Fibroblast of lung (primary cell): ENCODE data around the gene RIMS1. TPM values are rescaled to one million over a fixed set of nuclear protein-coding genes. Genes with fewer than 3 reads are reported as not detected.

Experiments
- DNase-seq, 2 donors: peaks; one replicate each; pipeline versions ENCODE4 v3.0.0 to v3.0.0-alpha.2; 2010; ENCODE audit warnings: low read depth in 2 of 2
- H2AFZ ChIP-seq: 2 replicates; pipeline ENCODE4 v1.5.1; 2012; ENCODE audit warnings: low read length, control low read depth, inconsistent platforms
- H3K27ac ChIP-seq: 2 replicates; pipeline ENCODE4 v1.5.1; 2011; ENCODE audit warnings: low read length, control low read depth; ENCODE audit not compliant: insufficient read depth
- H3K27me3 ChIP-seq: 2 replicates; pipeline ENCODE4 v1.5.1; 2011; ENCODE audit warnings: mild to moderate bottlenecking, low read length; ENCODE audit not compliant: control insufficient read depth, insufficient read depth
- H3K36me3 ChIP-seq: 2 replicates; pipeline ENCODE4 v1.5.1; 2011; ENCODE audit warnings: low read length; ENCODE audit not compliant: control insufficient read depth, insufficient read depth
- H3K4me1 ChIP-seq: 2 replicates; pipeline ENCODE4 v1.5.1; 2011; ENCODE audit warnings: low read length; ENCODE audit not compliant: control insufficient read depth, insufficient read depth; ENCODE audit errors: extremely low read depth
- H3K4me2 ChIP-seq: 2 replicates; pipeline ENCODE4 v1.5.1; 2011; ENCODE audit warnings: low read length, control low read depth; ENCODE audit not compliant: insufficient read depth; ENCODE audit errors: extremely low read depth
- H3K4me3 ChIP-seq, 4 experiments: fragments of 200-600 bp in 1 of 4; sonication (generic) in 1 of 4; replicated peaks in 1 of 4; 2 replicates each; pipeline ENCODE4 v1.5.1; 2011 to 2016; ENCODE audit warnings: low read length in 4 of 4, low read depth in 3 of 4, mild to moderate bottlenecking in 3 of 4, control low read depth in 2 of 4, inconsistent platforms in 1 of 4, mixed read lengths in 1 of 4; ENCODE audit not compliant: insufficient read depth in 1 of 4; ENCODE audit errors: control extremely low read depth in 1 of 4
- H3K79me2 ChIP-seq: 2 replicates; pipeline ENCODE4 v1.5.1; 2012; ENCODE audit warnings: mild to moderate bottlenecking, low read length, inconsistent platforms; ENCODE audit not compliant: control insufficient read depth, insufficient read depth
- H3K9ac ChIP-seq: 2 replicates; pipeline ENCODE4 v1.5.1; 2011; ENCODE audit warnings: mild to moderate bottlenecking, low read length, control low read depth; ENCODE audit not compliant: insufficient read depth
- H3K9me3 ChIP-seq: 2 replicates; pipeline ENCODE4 v1.5.1; 2012; ENCODE audit warnings: low read depth, low read length; ENCODE audit not compliant: control insufficient read depth, insufficient read depth
- H4K20me1 ChIP-seq: 2 replicates; pipeline ENCODE4 v1.5.1; 2011; ENCODE audit warnings: low read length; ENCODE audit not compliant: control insufficient read depth, insufficient read depth; ENCODE audit errors: extremely low read depth
- EZH2 ChIP-seq: IDR thresholded peaks from 2 replicates; pipeline ENCODE4 v1.5.1; 2012; ENCODE audit warnings: low read length, control low read depth, mild to moderate bottlenecking; ENCODE audit errors: missing control alignments
- polyA plus RNA-seq, 2 donors: library from polyadenylated mRNA; depleted of rRNA in 1 of 2; stranded (reverse) in 1 of 2; unstranded in 1 of 2; fragments of >200 nt; gene quantifications; 2 replicates each; pipeline ENCODE4 v1.2.1, GENCODE V29; 2011 to 2012; ENCODE audit warnings: missing spikeins in 1 of 2
- total RNA-seq: library from RNA; depleted of rRNA; stranded (reverse); fragments of >200 nt; gene quantifications from 2 replicates; pipeline ENCODE4 v1.2.1, GENCODE V29; 2014
- TF ChIP-seq, protein P1 (sequence below), 2 donors: IDR thresholded peaks in 1 of 2; conservative IDR thresholded peaks in 1 of 2; 1 replicate in 1 of 2; 2 replicates in 1 of 2; pipeline ENCODE4 v1.5.1; 2011 to 2012; ENCODE audit warnings: low read length in 2 of 2, control low read depth in 1 of 2, inconsistent platforms in 1 of 2, low read depth in 1 of 2, mild to moderate bottlenecking in 1 of 2

Gene RIMS1
- total and polyA plus RNA-seq, 2 donors (not counting 1 experiment from before 2014, with no cell fraction given): 1.1 to 2.3 TPM

DNA sequence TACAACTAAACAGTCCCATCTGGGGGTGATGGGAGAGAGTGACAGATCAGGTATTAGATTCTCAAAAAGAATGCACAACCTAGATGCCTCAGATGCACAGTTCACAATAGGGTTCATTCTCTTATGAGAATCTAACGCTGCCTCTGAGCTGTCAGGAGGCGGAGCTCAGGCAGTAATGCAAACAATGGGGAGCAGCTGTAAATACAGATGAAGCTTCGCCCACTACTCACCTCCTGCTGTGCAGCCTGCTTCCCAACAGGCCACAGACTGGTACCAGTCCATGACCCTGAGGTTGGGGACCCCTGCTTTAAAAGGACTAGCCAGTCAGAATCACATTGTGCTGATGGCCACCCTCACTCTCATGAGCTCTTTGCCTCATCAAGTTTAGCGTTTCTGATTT is 488.5 kb downstream of the RIMS1 start:
- Histone ChIP-seq H3K27ac (no peak overlapping the region), H2AFZ (no peak overlapping the region), H3K9ac (no peak overlapping the region), H3K36me3 (no peaks in the 10 kb centered on the region), H3K79me2 (no peaks in the 10 kb centered on the region), H3K4me3 (no peak overlapping the region), H4K20me1 (no peaks in the 10 kb centered on the region), H3K4me1 (no peaks in the 10 kb centered on the region), H3K9me3 (no peaks in the 10 kb centered on the region), H3K4me2 (no peak overlapping the region), H3K27me3 (no peaks in the 10 kb centered on the region)
- TF ChIP-seq, protein P1, sequence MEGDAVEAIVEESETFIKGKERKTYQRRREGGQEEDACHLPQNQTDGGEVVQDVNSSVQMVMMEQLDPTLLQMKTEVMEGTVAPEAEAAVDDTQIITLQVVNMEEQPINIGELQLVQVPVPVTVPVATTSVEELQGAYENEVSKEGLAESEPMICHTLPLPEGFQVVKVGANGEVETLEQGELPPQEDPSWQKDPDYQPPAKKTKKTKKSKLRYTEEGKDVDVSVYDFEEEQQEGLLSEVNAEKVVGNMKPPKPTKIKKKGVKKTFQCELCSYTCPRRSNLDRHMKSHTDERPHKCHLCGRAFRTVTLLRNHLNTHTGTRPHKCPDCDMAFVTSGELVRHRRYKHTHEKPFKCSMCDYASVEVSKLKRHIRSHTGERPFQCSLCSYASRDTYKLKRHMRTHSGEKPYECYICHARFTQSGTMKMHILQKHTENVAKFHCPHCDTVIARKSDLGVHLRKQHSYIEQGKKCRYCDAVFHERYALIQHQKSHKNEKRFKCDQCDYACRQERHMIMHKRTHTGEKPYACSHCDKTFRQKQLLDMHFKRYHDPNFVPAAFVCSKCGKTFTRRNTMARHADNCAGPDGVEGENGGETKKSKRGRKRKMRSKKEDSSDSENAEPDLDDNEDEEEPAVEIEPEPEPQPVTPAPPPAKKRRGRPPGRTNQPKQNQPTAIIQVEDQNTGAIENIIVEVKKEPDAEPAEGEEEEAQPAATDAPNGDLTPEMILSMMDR (conservative IDR thresholded peaks at IDR 0.05 in 1 of 2, IDR thresholded peaks at IDR 0.05 in 1 of 2; ENCODE audit: low read depth in 1 of 2, low read length in 2 of 2): no peak
- TF ChIP-seq EZH2: no peak
- no peak for DNase-seq

DNA sequence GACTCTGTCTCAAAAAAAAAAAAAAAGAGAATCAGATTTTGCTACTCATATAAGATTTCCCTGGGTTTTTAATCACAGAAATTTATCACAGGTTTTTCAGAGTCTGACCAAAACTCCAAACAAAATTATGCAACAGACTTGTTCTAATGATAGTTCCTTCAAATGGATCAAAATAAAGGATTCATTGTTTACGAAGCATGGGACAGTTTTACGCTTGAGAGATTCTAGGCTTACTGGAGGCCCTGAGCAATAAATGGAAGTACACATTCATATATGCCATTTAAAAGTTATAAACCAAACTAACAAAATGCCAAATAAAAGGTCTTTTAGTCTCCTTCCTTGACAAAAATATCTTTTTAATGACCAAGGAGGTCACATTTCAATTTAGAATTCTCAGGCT is 490.4 kb downstream of the RIMS1 start:
- no peak for DNase-seq
- no peaks in the 10 kb centered on the region for H3K9me3 ChIP-seq

DNA sequence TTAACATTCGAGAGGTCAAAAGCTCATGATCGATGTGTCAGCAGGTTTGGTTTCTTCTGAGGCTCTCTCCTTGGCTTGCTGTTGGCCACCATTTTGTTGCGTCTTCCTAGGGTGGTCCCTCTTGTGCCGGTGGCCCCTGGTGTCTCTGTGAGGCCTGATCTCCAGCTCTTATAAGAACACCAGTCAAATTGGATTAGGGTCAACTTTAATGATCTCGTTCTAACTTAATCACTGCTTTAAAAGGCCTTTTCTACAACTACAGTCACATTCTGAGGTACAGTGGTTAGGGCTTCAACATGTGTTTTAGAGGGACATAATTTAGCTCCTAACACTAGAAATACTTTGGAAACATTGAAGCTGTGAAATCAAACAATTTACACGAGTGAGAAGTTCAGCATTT is 494.7 kb downstream of the RIMS1 start:
- no peaks in the 10 kb centered on the region for H3K4me1 ChIP-seq
- DNase-seq: no peak
- H2AFZ ChIP-seq: no peak overlapping the region
- H3K9ac ChIP-seq: no peak overlapping the region
- H3K36me3 ChIP-seq: no peaks in the 10 kb centered on the region
- TF ChIP-seq, protein P1 (conservative IDR thresholded peaks at IDR 0.05 in 1 of 2, IDR thresholded peaks at IDR 0.05 in 1 of 2; ENCODE audit: low read depth in 1 of 2, low read length in 2 of 2): no peak
- TF ChIP-seq EZH2: no peak
- no peaks in the 10 kb centered on the region for H3K9me3 ChIP-seq
- no peak overlapping the region for H3K4me2 ChIP-seq
- no peak overlapping the region for H3K27ac ChIP-seq
- H3K27me3 ChIP-seq: no peaks in the 10 kb centered on the region
- no peak overlapping the region for H3K4me3 ChIP-seq
- no peaks in the 10 kb centered on the region for H4K20me1 ChIP-seq
- H3K79me2 ChIP-seq: no peaks in the 10 kb centered on the region

More for the DNA sequence above, 490.4 kb downstream of the RIMS1 start:
- H3K9ac ChIP-seq: no peak overlapping the region
- TF ChIP-seq, protein P1 (conservative IDR thresholded peaks at IDR 0.05 in 1 of 2, IDR thresholded peaks at IDR 0.05 in 1 of 2; ENCODE audit: low read depth in 1 of 2, low read length in 2 of 2): no peak
- TF ChIP-seq EZH2: no peak
- no peaks in the 10 kb centered on the region for H3K4me1 ChIP-seq
- no peaks in the 10 kb centered on the region for H4K20me1 ChIP-seq
- H3K4me3 ChIP-seq: no peak overlapping the region
- no peak overlapping the region for H2AFZ ChIP-seq
- no peaks in the 10 kb centered on the region for H3K79me2 ChIP-seq
- H3K36me3 ChIP-seq: no peaks in the 10 kb centered on the region
- H3K4me2 ChIP-seq: no peak overlapping the region
- H3K27ac ChIP-seq: no peak overlapping the region
- no peaks in the 10 kb centered on the region for H3K27me3 ChIP-seq
